GM19463 (cell line): ENCODE data around the gene DUSP8.
"Not testable (repeated sequence)": the region's sequence is repeated elsewhere in the genome, so short reads cannot be mapped to it uniquely, and the experiment has no call there.

ENCODE experiments used
- ATAC-seq: cut with Tn5 transposase; IDR thresholded peaks from one replicate; pipeline ENCODE4 v1.9.1; 2021; ENCODE audit warnings: mild to moderate bottlenecking, moderate library complexity; ENCODE audit not compliant: unreplicated experiment

Gene DUSP8, protein sequence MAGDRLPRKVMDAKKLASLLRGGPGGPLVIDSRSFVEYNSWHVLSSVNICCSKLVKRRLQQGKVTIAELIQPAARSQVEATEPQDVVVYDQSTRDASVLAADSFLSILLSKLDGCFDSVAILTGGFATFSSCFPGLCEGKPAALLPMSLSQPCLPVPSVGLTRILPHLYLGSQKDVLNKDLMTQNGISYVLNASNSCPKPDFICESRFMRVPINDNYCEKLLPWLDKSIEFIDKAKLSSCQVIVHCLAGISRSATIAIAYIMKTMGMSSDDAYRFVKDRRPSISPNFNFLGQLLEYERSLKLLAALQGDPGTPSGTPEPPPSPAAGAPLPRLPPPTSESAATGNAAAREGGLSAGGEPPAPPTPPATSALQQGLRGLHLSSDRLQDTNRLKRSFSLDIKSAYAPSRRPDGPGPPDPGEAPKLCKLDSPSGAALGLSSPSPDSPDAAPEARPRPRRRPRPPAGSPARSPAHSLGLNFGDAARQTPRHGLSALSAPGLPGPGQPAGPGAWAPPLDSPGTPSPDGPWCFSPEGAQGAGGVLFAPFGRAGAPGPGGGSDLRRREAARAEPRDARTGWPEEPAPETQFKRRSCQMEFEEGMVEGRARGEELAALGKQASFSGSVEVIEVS

DNA sequence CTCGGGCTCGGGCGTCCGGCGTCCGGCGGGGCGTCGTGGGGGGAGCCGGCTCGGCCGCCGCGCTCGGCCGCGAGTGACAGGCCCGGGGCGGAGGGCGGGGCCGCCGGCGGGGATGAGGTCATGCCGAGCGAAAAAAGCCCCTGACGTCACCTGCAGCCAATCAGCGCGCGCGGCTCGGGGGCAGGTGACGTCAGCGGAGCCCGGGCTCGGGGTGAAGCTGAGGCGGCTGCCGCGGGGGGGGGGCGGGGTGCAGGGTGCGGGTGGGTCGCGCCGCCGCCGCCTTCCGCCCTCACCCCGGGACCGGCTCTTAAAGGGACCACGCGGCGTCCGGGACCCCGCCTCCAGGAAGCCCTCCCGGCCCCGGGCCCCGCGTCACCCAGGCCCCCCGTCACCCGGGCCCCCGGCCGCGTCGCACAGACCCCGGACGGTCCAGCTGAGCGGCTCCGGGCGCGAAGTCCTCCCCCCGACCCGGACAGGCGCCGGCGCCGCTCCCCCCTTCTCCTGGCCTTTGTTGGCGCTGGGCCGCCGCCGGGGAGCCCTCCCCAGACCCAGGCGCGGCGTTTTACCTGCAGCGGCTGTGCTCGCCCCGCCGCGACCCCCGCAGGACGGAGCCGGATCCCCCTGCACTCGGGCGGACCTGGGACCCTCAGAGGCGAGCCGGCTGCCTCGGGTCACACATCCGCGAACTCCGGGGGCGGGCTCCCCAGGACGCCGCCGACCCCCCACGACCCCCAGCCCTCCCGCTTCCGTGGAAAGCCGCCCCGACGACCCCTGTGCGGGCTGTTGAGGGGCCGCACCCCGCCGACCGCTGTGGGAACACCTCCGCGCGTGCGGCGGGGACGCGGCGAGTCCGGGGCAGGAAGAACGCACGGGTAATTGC, at the start of gene DUSP8:
TSS of gene DUSP8 (minus strand) at position 75 of the 880 bp plus-strand sequence. CDS start 6,445 bp downstream, outside the sequence.
- ATAC-seq: peak; percentile 70

GRCh38 chr11:1619449-1619848, 47.4 kb upstream of the DUSP8 start:
- ATAC-seq: no peak

DNA sequence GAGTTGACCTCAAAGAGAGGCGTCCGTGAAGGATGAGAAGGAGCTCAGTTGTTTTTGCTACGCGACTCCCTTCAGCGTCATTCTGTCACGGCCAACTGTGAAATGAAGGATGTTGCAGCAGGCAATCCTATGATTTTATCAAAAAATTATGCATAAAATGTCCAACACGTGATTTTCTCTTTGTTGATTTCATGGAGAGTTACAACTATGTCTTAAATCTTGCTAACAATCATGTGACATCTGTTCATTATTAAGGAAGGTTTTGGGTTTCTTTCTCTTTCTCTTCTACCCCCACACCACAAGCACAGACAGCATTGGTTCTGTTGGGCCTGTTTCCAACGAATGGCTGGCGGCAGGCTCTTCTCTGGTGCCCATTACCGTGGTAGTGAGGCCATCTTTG, 46.2 kb upstream of the DUSP8 start:
- no peak for ATAC-seq

- ATAC-seq: no peak
Observed at GRCh38 chr11:1608363-1608762, 36.3 kb upstream of the DUSP8 start, which contains the start of gene KRTAP5-3. Gene KRTAP5-3, minus strand, starts transcription at chr11:1608463. Its CDS starts 78 bp downstream, at chr11:1608385.

- ATAC-seq: not testable (repeated sequence)
Observed at GRCh38 chr11:1607901-1608300, 35.8 kb upstream of the DUSP8 start.

DNA sequence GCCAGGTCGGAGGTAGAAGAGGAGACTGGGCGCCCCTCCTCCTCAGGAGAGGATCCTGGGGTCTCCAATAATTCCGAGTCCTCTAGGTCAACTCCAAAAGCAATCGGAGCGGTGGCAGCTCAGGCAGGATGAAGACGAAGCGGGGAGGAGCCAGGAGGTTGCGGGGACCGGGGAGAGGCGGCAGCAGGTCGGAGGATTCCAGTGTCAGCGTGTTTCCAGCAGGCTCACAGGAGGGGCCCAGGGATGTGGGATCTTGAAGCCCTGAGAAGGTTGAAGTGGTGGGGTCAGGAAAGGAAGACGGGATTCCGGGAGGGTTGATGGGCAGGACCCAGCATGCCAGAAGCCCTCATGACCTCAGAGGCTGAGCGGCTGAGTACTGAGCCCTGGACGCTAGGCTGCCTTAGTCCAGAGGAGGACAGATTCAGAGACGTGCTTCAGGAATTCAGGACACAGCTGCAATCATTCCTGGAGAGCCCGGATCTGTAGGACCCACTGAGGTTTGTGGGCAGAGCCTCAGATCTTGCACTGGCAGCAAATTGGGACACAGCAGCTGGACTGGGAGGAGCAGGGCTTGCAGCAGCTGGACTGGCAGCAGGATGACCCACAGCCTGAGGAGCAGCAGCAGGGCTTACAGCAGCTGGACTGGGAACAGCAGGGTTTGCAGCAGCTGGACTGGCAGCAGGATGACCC, 35.2 kb upstream of the DUSP8 start:
- ATAC-seq: not testable (repeated sequence)

DNA sequence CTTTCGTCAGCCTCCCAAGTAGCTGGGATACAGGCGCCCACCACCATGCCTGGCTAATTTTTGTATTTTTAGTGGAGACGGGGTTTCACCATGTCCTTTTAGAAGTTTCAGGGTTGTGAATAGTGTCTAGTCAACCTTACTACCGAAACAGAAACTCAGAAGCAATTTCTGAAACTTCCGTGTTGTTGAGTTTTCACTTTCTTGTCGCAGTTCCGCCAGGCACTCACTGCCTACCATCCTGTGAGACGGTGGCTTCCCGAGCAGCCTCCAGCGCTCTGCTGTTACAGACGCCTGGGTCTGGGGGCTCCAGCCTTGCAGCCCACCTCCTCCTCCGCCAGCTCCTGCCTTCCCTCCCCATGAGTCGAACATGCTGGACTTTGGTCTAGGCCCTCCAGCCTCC, 33.9 kb upstream of the DUSP8 start:
- ATAC-seq: peak; percentile 89

- ATAC-seq: no peak
Observed at GRCh38 chr11:1604711-1605110, 32.6 kb upstream of the DUSP8 start.

DNA sequence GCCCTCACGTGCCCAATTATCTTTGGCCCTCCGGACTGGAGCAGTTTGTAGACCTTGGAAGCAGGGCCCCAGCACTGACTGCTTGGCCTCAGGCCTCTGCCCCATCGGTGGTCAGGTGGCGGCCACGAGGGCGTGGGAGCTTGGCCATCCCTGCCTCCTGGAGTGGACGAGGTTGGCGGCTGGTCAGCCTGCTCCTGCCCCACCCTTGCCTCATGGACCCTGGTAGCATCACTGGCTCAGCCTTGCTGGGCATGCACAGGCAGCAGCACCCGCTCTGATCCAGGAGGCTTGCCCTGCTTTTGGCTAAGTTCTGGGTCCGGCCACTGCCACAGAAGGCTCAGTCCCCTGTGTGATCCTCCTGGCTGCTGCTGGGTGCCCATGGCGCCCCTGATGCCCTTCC, 32.1 kb upstream of the DUSP8 start:
- ATAC-seq: no peak

- no peak for ATAC-seq
Observed at GRCh38 chr11:1603629-1604028, 31.6 kb upstream of the DUSP8 start.

GRCh38 chr11:1601663-1602062, 29.6 kb upstream of the DUSP8 start:
- not testable (repeated sequence) for ATAC-seq

GRCh38 chr11:1600626-1601025, 28.6 kb upstream of the DUSP8 start:
- ATAC-seq: no peak

DNA sequence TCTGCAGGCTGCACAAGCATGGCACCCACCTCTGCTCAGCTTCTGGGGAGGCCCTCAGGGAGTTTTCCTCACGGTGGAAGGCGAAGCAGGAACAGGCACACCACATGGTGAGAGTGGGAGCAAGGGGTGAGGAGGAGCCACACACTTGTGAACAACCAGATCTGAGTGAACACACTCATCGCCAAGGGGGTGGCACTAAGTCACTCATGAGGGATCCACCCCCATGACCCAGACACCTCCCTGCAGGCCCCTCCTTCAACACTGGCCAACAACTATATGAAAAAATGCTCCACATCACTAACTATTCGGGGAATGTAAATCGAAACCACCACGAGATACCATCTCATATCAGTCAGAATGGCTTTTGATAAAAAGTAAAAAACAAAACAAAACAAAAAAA, 26.7 kb upstream of the DUSP8 start:
- no peak for ATAC-seq

DNA sequence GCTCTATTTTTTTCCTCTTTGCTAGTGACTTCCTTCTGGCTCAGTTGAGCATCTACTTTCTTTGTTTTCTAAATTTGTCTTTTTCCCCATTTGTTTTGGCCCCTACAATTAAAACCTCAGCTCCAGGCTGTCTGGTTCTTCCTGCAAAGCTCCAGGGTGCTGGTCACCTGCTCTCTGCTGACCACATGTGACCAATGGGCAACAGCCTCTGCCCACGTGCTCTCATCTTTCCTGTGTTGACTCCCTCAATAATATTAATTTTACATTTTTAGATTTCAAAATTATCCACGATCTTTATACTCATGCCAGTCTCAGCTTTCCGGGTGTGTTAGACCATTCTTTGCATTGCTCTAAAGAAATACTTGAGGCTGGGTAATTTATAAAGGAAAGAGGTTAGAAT, 26.3 kb upstream of the DUSP8 start:
- not testable (repeated sequence) for ATAC-seq

GRCh38 chr11:1597994-1598380, 25.9 kb upstream of the DUSP8 start, which contains the start of gene KRTAP5-2:
Gene KRTAP5-2, minus strand, starts transcription at chr11:1598294. Its CDS starts 44 bp downstream, at chr11:1598250.
- no peak for ATAC-seq

GRCh38 chr11:1597331-1597993, 25.4 kb upstream of the DUSP8 start:
- no peak for ATAC-seq

DNA sequence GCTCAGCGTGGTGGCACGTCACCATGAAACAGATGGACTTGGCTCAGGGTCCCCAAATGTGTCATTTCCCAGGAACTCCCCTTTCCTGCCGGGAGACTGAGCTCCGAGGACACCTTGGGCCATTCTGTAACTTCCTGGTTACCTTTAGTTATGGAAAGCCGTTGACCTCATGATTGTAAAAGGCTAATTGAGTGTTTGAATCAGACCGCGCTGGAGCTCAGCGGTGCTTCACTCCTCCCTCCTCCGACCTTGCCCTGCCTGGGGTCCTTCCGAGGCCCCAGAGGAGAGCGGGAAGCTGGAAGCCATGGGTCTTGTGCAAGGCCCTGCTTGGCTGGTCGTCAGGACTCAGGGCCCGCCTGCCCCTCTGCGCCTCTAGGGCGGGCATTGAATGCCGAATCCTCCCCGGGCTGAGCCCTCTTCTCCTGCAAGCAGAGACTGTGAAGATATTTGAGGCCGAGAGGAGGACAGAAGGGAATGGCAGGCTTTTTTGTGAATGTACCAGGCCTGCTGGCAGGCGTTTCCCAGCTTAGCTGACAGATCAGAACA, 24.6 kb upstream of the DUSP8 start:
- not testable (repeated sequence) for ATAC-seq

- not testable (repeated sequence) for ATAC-seq
Observed at GRCh38 chr11:1595994-1596575, 24.0 kb upstream of the DUSP8 start.

GRCh38 chr11:1592628-1593027, 20.6 kb upstream of the DUSP8 start:
- no peak for ATAC-seq
